ENCODE data around the gene ZBTB7A.

Gene ZBTB7A

GRCh38 chr19:4034048-4035017 is 32.4 kb downstream of the ZBTB7A start:
- DNase-seq = no peak

GRCh38 chr19:4033028-4033956 is 33.4 kb downstream of the ZBTB7A start:
- DNase-seq = no peak

- DNase-seq = no peak
These were observed 34.3 kb downstream of the ZBTB7A start for GRCh38 chr19:4032436-4032835.

GRCh38 chr19:4031420-4031819 is 35.3 kb downstream of the ZBTB7A start:
- no peak for DNase-seq

GRCh38 chr19:4030981-4031380 is 35.7 kb downstream of the ZBTB7A start:
- DNase-seq = no peak

GRCh38 chr19:4030552-4030951 is 36.1 kb downstream of the ZBTB7A start:
- DNase-seq = no peak

- DNase-seq = no peak
These were observed 37.5 kb downstream of the ZBTB7A start for GRCh38 chr19:4029247-4029614.

GRCh38 chr19:4028334-4029246 is 38.1 kb downstream of the ZBTB7A start:
- DNase-seq = no peak

- DNase-seq = no peak
These were observed 39.6 kb downstream of the ZBTB7A start for GRCh38 chr19:4027146-4027545.

- DNase-seq = no peak
These were observed 41.4 kb downstream of the ZBTB7A start for GRCh38 chr19:4025317-4025716.

GRCh38 chr19:4023600-4024398 is 42.9 kb downstream of the ZBTB7A start:
- DNase-seq = no peak

- no peak for DNase-seq
These were observed 47.1 kb downstream of the ZBTB7A start for GRCh38 chr19:4019578-4019977.

- DNase-seq = no peak
These were observed 47.8 kb downstream of the ZBTB7A start for GRCh38 chr19:4018775-4019504.

- no peak for DNase-seq
These were observed 48.5 kb downstream of the ZBTB7A start for GRCh38 chr19:4018140-4018613.

- no peak for DNase-seq
These were observed 49.6 kb downstream of the ZBTB7A start for GRCh38 chr19:4016903-4017638.

GRCh38 chr19:4016486-4016885 is 50.2 kb downstream of the ZBTB7A start:
- DNase-seq = no peak

GRCh38 chr19:4015705-4016402 is 50.8 kb downstream of the ZBTB7A start:
- DNase-seq = no peak

- DNase-seq = peak; percentile 9 to 51
These were observed 51.9 kb downstream of the ZBTB7A start for GRCh38 chr19:4014541-4015491.
